GM23338 (cell line): ENCODE data around the gene PAX5. TPM values are rescaled to one million over a fixed set of nuclear protein-coding genes. Genes with fewer than 3 reads are reported as not detected.

Experiments used
- ATAC-seq: fragments of 200-7000 bp; cut with Tn5 transposase; 3 replicates; pipeline ENCODE4 v1.9.1; 2020
- DNase-seq: peaks from one replicate; pipeline ENCODE4 v3.0.0-alpha.2; 2015; ENCODE audit warnings: low spot score
- H2AFZ ChIP-seq: fragments of 200-600 bp; sonication (generic); 2 replicates; pipeline ENCODE4 v1.8.0; 2016; ENCODE audit warnings: antibody characterized with exemption, mild to moderate bottlenecking, moderate library complexity
- H3F3A ChIP-seq: fragments of 200-600 bp; sonication (generic); replicated peaks from 2 replicates; pipeline ENCODE4 v1.8.0; 2017; ENCODE audit warnings: antibody characterized with exemption, mixed run types, low read depth
- H3K27ac ChIP-seq: fragments of 200-600 bp; sonication (generic); 2 replicates; pipeline ENCODE4 v1.6.1; 2016; ENCODE audit warnings: low read depth
- H3K27me3 ChIP-seq: fragments of 200-600 bp; sonication (generic); 2 replicates; pipeline ENCODE4 v1.8.0; 2016; ENCODE audit warnings: mild to moderate bottlenecking, mixed run types, moderate library complexity; ENCODE audit not compliant: insufficient read depth
- H3K36me3 ChIP-seq: fragments of 200-600 bp; sonication (generic); 2 replicates; pipeline ENCODE4 v1.8.0; 2016; ENCODE audit warnings: mild to moderate bottlenecking; ENCODE audit not compliant: insufficient read depth
- H3K4me1 ChIP-seq: fragments of 200-600 bp; sonication (generic); 2 replicates; pipeline ENCODE4 v1.8.0; 2016; ENCODE audit warnings: mild to moderate bottlenecking, moderate library complexity; ENCODE audit not compliant: insufficient read depth
- H3K4me2 ChIP-seq: fragments of 200-600 bp; sonication (generic); 2 replicates; pipeline ENCODE4 v1.7.1; 2017; ENCODE audit warnings: mixed run types
- H3K4me3 ChIP-seq: fragments of 200-600 bp; sonication (generic); 2 replicates; pipeline ENCODE4 v1.6.1; 2016; ENCODE audit warnings: mixed run types
- H3K79me2 ChIP-seq: fragments of 200-600 bp; sonication (generic); replicated peaks from 2 replicates; pipeline ENCODE4 v1.8.0; 2017; ENCODE audit warnings: mild to moderate bottlenecking; ENCODE audit not compliant: insufficient read depth
- H3K9me2 ChIP-seq: fragments of 200-600 bp; sonication (generic); 2 replicates; pipeline ENCODE4 v1.8.0; 2017; ENCODE audit not compliant: insufficient read depth
- H4K20me1 ChIP-seq: fragments of 200-600 bp; sonication (generic); replicated peaks from 2 replicates; pipeline ENCODE4 v1.8.0; 2017; ENCODE audit warnings: mild to moderate bottlenecking; ENCODE audit not compliant: insufficient read depth
- H3K27ac Mint-ChIP-seq: 2 replicates; pipeline ENCODE4 v1.8.0; 2020; ENCODE audit warnings: inconsistent platforms, mild to moderate bottlenecking, moderate library complexity, mixed read lengths
- H3K27me3 Mint-ChIP-seq: 3 replicates; pipeline ENCODE4 v1.8.0; 2022; ENCODE audit warnings: low read depth, mild to moderate bottlenecking, moderate library complexity, mixed read lengths, inconsistent platforms; ENCODE audit not compliant: insufficient read depth, poor library complexity
- H3K36me3 Mint-ChIP-seq: 3 replicates; pipeline ENCODE4 v1.8.0; 2021; ENCODE audit warnings: low read depth, mild to moderate bottlenecking, inconsistent platforms, moderate library complexity, mixed read lengths
- H3K4me1 Mint-ChIP-seq: 3 replicates; pipeline ENCODE4 v1.8.0; 2020; ENCODE audit warnings: mild to moderate bottlenecking, inconsistent platforms, mixed read lengths
- H3K4me3 Mint-ChIP-seq: 3 replicates; pipeline ENCODE4 v1.8.0; 2021; ENCODE audit warnings: moderate library complexity, mild to moderate bottlenecking, inconsistent platforms, mixed read lengths
- H3K9me3 Mint-ChIP-seq: 3 replicates; pipeline ENCODE4 v1.8.0; 2020; ENCODE audit warnings: moderate library complexity, mild to moderate bottlenecking, inconsistent platforms, mixed read lengths
- CREB1 ChIP-seq: fragments of 250-450 bp; sonication (Bioruptor Pico); IDR thresholded peaks from 2 replicates; pipeline ENCODE4 v1.5.0; 2020; ENCODE audit warnings: low read depth, mild to moderate bottlenecking, moderate library complexity
- CTCF ChIP-seq, 2 experiments: fragments of 200-600 bp in 1 of 2; sonication (generic) in 1 of 2; conservative IDR thresholded peaks; 2 replicates each; pipeline versions ENCODE4 v1.5.1 to v1.6.1; 2016 to 2017; ENCODE audit warnings: antibody characterized with exemption in 2 of 2, low read depth in 2 of 2, mild to moderate bottlenecking in 2 of 2, moderate library complexity in 1 of 2
- ETS1 ChIP-seq: IDR thresholded peaks from 2 replicates; pipeline ENCODE4 v1.6.1; 2016; ENCODE audit warnings: antibody characterized with exemption
- EZH2 ChIP-seq: fragments of 200-600 bp; sonication (generic); IDR thresholded peaks from one replicate; pipeline ENCODE4 v1.8.0; 2017; ENCODE audit warnings: antibody characterized with exemption, mild to moderate bottlenecking, low read depth; ENCODE audit not compliant: unreplicated experiment
- EZH2phosphoT487 ChIP-seq: fragments of 200-600 bp; sonication (generic); IDR thresholded peaks from one replicate; pipeline ENCODE4 v1.8.1; 2018; ENCODE audit warnings: antibody characterized with exemption; ENCODE audit not compliant: unreplicated experiment
- JUNB ChIP-seq: IDR thresholded peaks from one replicate; pipeline ENCODE4 v1.6.1; 2016; ENCODE audit warnings: antibody characterized with exemption; ENCODE audit not compliant: unreplicated experiment
- POLR2AphosphoS5 ChIP-seq: IDR thresholded peaks from 2 replicates; pipeline ENCODE4 v1.6.1; 2016; ENCODE audit warnings: antibody characterized with exemption, low read depth
- REST ChIP-seq: IDR thresholded peaks from one replicate; pipeline ENCODE4 v1.6.1; 2018; ENCODE audit warnings: antibody characterized with exemption; ENCODE audit not compliant: unreplicated experiment
- STAT1 ChIP-seq: IDR thresholded peaks from one replicate; pipeline ENCODE4 v1.6.1; 2016; ENCODE audit warnings: antibody characterized with exemption; ENCODE audit not compliant: unreplicated experiment
- ZNF462 ChIP-seq: fragments of 250-450 bp; sonication (Bioruptor Pico); IDR thresholded peaks from 2 replicates; pipeline ENCODE4 v1.5.0; 2020; ENCODE audit warnings: mild to moderate bottlenecking, moderate library complexity
- polyA plus RNA-seq: library from polyadenylated mRNA; unstranded; fragments of >200 nt; fragmentation: Nextera tagmentation; extraction: Ambion mirVana; gene quantifications from 2 replicates; pipeline ENCODE4 v1.2.1, GENCODE V29; 2016
- total RNA-seq: library from RNA; depleted of rRNA; stranded (reverse); fragments of >200 nt; shearing (Covaris generic); gene quantifications from 2 replicates; pipeline ENCODE4 v1.2.3, GENCODE V29; 2014

The PAX5 gene
- total and polyA plus RNA-seq, 2 experiments from 2014 or later, result 0.17 to 0.60 TPM

- TF ChIP-seq ZNF462 (CRISPR knock-in tag), result no peak
- TF ChIP-seq EZH2phosphoT487, result no peak
- no peak for TF ChIP-seq STAT1
Measured at GRCh38 chr9:36802201-36802920, 231.7 kb downstream of the PAX5 start (continued).

GRCh38 chr9:36800455-36800854 is 233.6 kb downstream of the PAX5 start:
- TF ChIP-seq STAT1 (no peak), JUNB (no peak), CTCF (conservative IDR thresholded peaks at IDR 0.05; ENCODE audit: low read depth in 2 of 2) (no peak), CREB1 (CRISPR knock-in tag) (no peak), POLR2AphosphoS5 (no peak), ETS1 (no peak), REST (no peak), EZH2 (no peak)
- H3K9me3 Mint-ChIP-seq, result no peaks in the 10 kb centered on the region; the same call in 1 of the 3 replicates
- peaks cover 2% of the 10 kb centered on the region; the same call in 1 of the 2 replicates for H3K4me1 ChIP-seq
- H3K27ac Mint-ChIP-seq, result no peak overlapping the region; the same call in 1 of the 2 replicates
- no peak overlapping the region for H2AFZ ChIP-seq
- H3K36me3 Mint-ChIP-seq, result no peaks in the 10 kb centered on the region; the same call in 1 of the 3 replicates
- no peak overlapping the region for H3K4me3 Mint-ChIP-seq
- peaks cover 10% of the 10 kb centered on the region for H3K27me3 Mint-ChIP-seq
- no peaks in the 10 kb centered on the region for H4K20me1 ChIP-seq
- no peak overlapping the region for H3K4me3 ChIP-seq
- no peaks in the 10 kb centered on the region for H3K36me3 ChIP-seq
- no peaks in the 10 kb centered on the region for H3F3A ChIP-seq
- H3K9me2 ChIP-seq, result 0 out of 2 replicates have a peak, but pooled peaks cover 2% of the 10 kb centered on the region
- H3K4me2 ChIP-seq, result no peak overlapping the region
- no peaks in the 10 kb centered on the region for H3K27me3 ChIP-seq
- DNase-seq, result no peak
- no peaks in the 10 kb centered on the region for H3K79me2 ChIP-seq
- no peak overlapping the region for H3K27ac ChIP-seq
- no peak for ATAC-seq
- peaks cover 19% of the 10 kb centered on the region for H3K4me1 Mint-ChIP-seq
